PC-3 (cell line): Measurements from ENCODE around the gene LUC7L3. TPM values are rescaled to one million over a fixed set of nuclear protein-coding genes. Genes with fewer than 3 reads are reported as not detected.

Source experiments
- ATAC-seq: fragments of 200-7000 bp; cut with Tn5 transposase; 2 replicates; pipeline ENCODE4 v1.9.1; 2020; ENCODE audit warnings: mild to moderate bottlenecking, moderate library complexity
- BruUV-seq: library from RNA; stranded (reverse); fragments of 400-500 nt; replicated peaks from 2 replicates; lab custom pipeline; 2021; lab: Mats Ljungman, UMichigan
- CTCF ChIA-PET: fragments of 300-600 bp; sonication (Branson Sonifier 250); formaldehyde crosslinking; loops from one replicate; lab custom pipeline; 2022; ENCODE audit warnings: antibody characterized with exemption; lab: Charles Lee
- POLR2A ChIA-PET: fragments of 300-600 bp; sonication (Branson Sonifier 250); formaldehyde crosslinking; loops from one replicate; lab custom pipeline; 2022; ENCODE audit warnings: antibody characterized with exemption; ENCODE audit not compliant: unreplicated experiment; lab: Charles Lee
- DNase-seq: peaks from one replicate; pipeline ENCODE4 v3.0.0-alpha.2; 2015
- H2AFZ ChIP-seq: fragments of 300-600 bp; sonication (generic); 2 replicates; pipeline ENCODE4 v1.6.0; 2016; ENCODE audit warnings: antibody characterized with exemption, low read length
- H3F3A ChIP-seq: fragments of 300-600 bp; sonication (generic); one replicate; pipeline ENCODE4 v1.6.0; 2017; ENCODE audit warnings: antibody characterized with exemption, low read length, control low read depth, mild to moderate bottlenecking; ENCODE audit not compliant: unreplicated experiment
- H3K27ac ChIP-seq: fragments of 300-600 bp; sonication (generic); 2 replicates; pipeline ENCODE4 v1.5.1; 2016; ENCODE audit warnings: mild to moderate bottlenecking, low read length
- H3K27me3 ChIP-seq: fragments of 300-600 bp; sonication (generic); 2 replicates; pipeline ENCODE4 v1.6.1; 2016; ENCODE audit warnings: low read length, mixed read lengths
- H3K36me3 ChIP-seq: fragments of 300-600 bp; sonication (generic); 2 replicates; pipeline ENCODE4 v1.6.1; 2016; ENCODE audit warnings: low read depth, mixed run types, low read length, mixed read lengths
- H3K4me1 ChIP-seq: fragments of 300-600 bp; sonication (generic); 2 replicates; pipeline ENCODE4 v1.5.1; 2016; ENCODE audit warnings: low read length; ENCODE audit not compliant: insufficient read depth
- H3K4me2 ChIP-seq: fragments of 300-600 bp; sonication (generic); 2 replicates; pipeline ENCODE4 v1.6.0; 2016; ENCODE audit warnings: low read length
- H3K4me3 ChIP-seq: fragments of 300-600 bp; sonication (generic); 2 replicates; pipeline ENCODE4 v1.5.1; 2016; ENCODE audit warnings: mild to moderate bottlenecking, low read length, mixed read lengths
- H3K79me2 ChIP-seq: fragments of 300-600 bp; sonication (generic); 2 replicates; pipeline ENCODE4 v1.6.1; 2017; ENCODE audit warnings: low read length, mixed read lengths
- H3K9ac ChIP-seq: fragments of 300-600 bp; sonication (generic); 2 replicates; pipeline ENCODE4 v1.6.0; 2016; ENCODE audit warnings: mild to moderate bottlenecking, low read length
- H3K9me2 ChIP-seq: fragments of 300-600 bp; sonication (generic); replicated peaks from 2 replicates; pipeline ENCODE4 v1.6.1; 2016; ENCODE audit warnings: mixed run types, low read length, mixed read lengths
- H3K9me3 ChIP-seq: fragments of 300-600 bp; sonication (generic); 2 replicates; pipeline ENCODE4 v1.6.1; 2016; ENCODE audit warnings: low read length, mixed read lengths
- H4K20me1 ChIP-seq: fragments of 300-600 bp; sonication (generic); 2 replicates; pipeline ENCODE4 v1.6.1; 2016; ENCODE audit warnings: low read length, mixed read lengths
- CTCF ChIP-seq: fragments of 300-600 bp; sonication (generic); conservative IDR thresholded peaks from 2 replicates; pipeline ENCODE4 v1.5.1; 2017; ENCODE audit warnings: antibody characterized with exemption, low read depth, mild to moderate bottlenecking, low read length
- EZH2 ChIP-seq: fragments of 300-600 bp; sonication (generic); IDR thresholded peaks from one replicate; pipeline ENCODE4 v1.6.1; 2017; ENCODE audit warnings: antibody characterized with exemption, mild to moderate bottlenecking, low read length; ENCODE audit not compliant: unreplicated experiment
- EZH2phosphoT487 ChIP-seq: fragments of 300-600 bp; sonication (generic); IDR thresholded peaks from 2 replicates; pipeline ENCODE4 v1.6.1; 2018; ENCODE audit warnings: mild to moderate bottlenecking, antibody characterized with exemption, low read length, borderline replicate concordance
- intact Hi-C: fragments of 100-400 bp; cut with micrococcal nuclease; formaldehyde crosslinking; loops from 2 replicates; pipeline ENCODE4 v1.9.0; 2023
- total RNA-seq: library from RNA; depleted of rRNA; stranded (reverse); fragments of >200 nt; gene quantifications from 2 replicates; pipeline ENCODE4 v1.2.3, GENCODE V29; 2014

Gene LUC7L3
- total RNA-seq, 1 experiment from 2014 or later = 43.0 TPM

DNA sequence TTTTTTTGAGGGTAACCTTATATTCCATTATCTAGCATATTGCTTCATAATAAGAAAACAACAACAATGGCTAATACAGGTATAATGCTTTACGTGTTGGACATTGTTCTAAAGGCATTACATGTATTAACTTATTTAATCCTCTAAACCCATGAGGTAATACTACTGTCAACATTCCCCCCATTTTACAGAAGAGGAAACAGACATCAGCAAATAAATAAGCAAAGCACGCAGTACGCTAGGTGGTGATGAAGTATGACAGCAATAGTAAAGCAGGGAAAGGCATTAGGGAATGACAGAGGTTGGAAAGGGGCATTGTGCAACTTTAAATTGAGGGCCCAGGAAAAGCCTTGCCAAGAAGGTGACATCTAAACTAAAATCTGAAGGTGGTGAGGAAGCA is 16.2 kb upstream of the LUC7L3 start:
- Histone ChIP-seq H3K9ac (no peak overlapping the region), H3K9me2 (no peaks in the 10 kb centered on the region), H3K36me3 (peaks cover 27% of the 10 kb centered on the region), H3K4me2 (no peak overlapping the region), H2AFZ (no peak overlapping the region), H3F3A (peaks cover 5% of the 10 kb centered on the region), H3K27me3 (no peaks in the 10 kb centered on the region), H3K4me1 (peaks cover 48% of the 10 kb centered on the region), H3K79me2 (peaks cover 81% of the 10 kb centered on the region), H3K4me3 (no peak overlapping the region), H3K9me3 (no peaks in the 10 kb centered on the region), H3K27ac (no peak overlapping the region), H4K20me1 (no peaks in the 10 kb centered on the region)
- ATAC-seq = no peak
- no peak for DNase-seq
- TF ChIP-seq EZH2 = no peak
- no peak for TF ChIP-seq EZH2phosphoT487
- no peak for TF ChIP-seq CTCF
- POLR2A ChIA-PET = interaction anchor here (0.6 kb wide), 1 partner anchor 34 kb away, joined by 17 read pairs; no protein-coding TSS in a partner anchor
- CTCF ChIA-PET = interaction anchor here (0.6 kb wide), 1 partner anchor 30 kb away, joined by 3 read pairs; no protein-coding TSS in a partner anchor
- no TSS peak for BruUV-seq
- intact Hi-C loops = no loop called here

- Histone ChIP-seq H3K9me3 (no peaks in the 10 kb centered on the region), H3K27me3 (no peaks in the 10 kb centered on the region), H3K4me3 (peak within 1 kb of the TSS; percentile 82), H3K4me2 (peak within 1 kb of the TSS; percentile 93), H3K27ac (peak within 1 kb of the TSS; percentile 84), H3K36me3 (peaks cover 14% of the 10 kb centered on the region), H3F3A (no peaks in the 10 kb centered on the region), H3K4me1 (peaks cover 23% of the 10 kb centered on the region), H4K20me1 (no peaks in the 10 kb centered on the region), H2AFZ (peak within 1 kb of the TSS; percentile 68), H3K79me2 (peaks cover 66% of the 10 kb centered on the region), H3K9me2 (no peaks in the 10 kb centered on the region), H3K9ac (peak within 1 kb of the TSS; percentile 97)
- peak; percentile 98 for DNase-seq
- intact Hi-C loops = loop anchor here (1.0 kb wide), 1 partner anchor 12 kb away; the partner anchor contains the start of gene LUC7L3
- TF ChIP-seq EZH2 (no peak), CTCF (no peak), EZH2phosphoT487 (no peak)
- ATAC-seq = peak; percentile 71
- ChIA-PET CTCF (interaction anchor here (0.5 kb wide), 1 partner anchor 12 kb away, joined by 3 read pairs; no protein-coding TSS in a partner anchor), POLR2A (interaction anchor here (0.5 to 1.1 kb wide), 6 partner anchors 12 to 349 kb away, joined by 3 to 11 read pairs (median 4); partner anchors contain the start of genes LUC7L3 and TOB1)
- BruUV-seq = TSS peak; percentile 53
Measured at GRCh38 chr17:50707289-50708049, 11.9 kb upstream of the LUC7L3 start, which contains the start of gene ANKRD40. Gene ANKRD40 (minus strand): TSS chr17:50707914. CDS start chr17:50707654, 260 bp downstream.
